Stimulated activated effector memory CD8-positive, alpha-beta T cell treated with anti-CD3 and anti-CD28 coated beads, Interleukin-12 subunit alpha, Interleukin-12 subunit beta, amount 100 ng/mL, for 72 hours (primary cell): ENCODE results near the gene ADCYAP1R1.

Experiments used
- ATAC-seq: fragments of 150-1000 bp; cut with Tn5 transposase; 2 replicates; pipeline ENCODE4 v1.10.0; 2021
- DNase-seq, 2 donors: peaks; one replicate each; pipeline ENCODE4 v3.0.0; 2021 to 2022; ENCODE audit warnings: low spot score in 2 of 2
- H3K27ac Mint-ChIP-seq: one replicate; pipeline ENCODE4 v1.8.0; 2022; ENCODE audit warnings: mild to moderate bottlenecking, mixed read lengths
- H3K36me3 Mint-ChIP-seq: one replicate; pipeline ENCODE4 v1.8.0; 2022; ENCODE audit warnings: mild to moderate bottlenecking, mixed read lengths
- H3K4me1 Mint-ChIP-seq: one replicate; pipeline ENCODE4 v1.8.0; 2022; ENCODE audit warnings: mixed read lengths
- H3K4me3 Mint-ChIP-seq: one replicate; pipeline ENCODE4 v1.8.0; 2022; ENCODE audit warnings: mild to moderate bottlenecking, mixed read lengths
- H3K9me3 Mint-ChIP-seq: one replicate; pipeline ENCODE4 v1.8.0; 2022; ENCODE audit warnings: mixed read lengths

ADCYAP1R1 gene

GRCh38 chr7:31051598-31052486, at the start of gene ADCYAP1R1:
Gene ADCYAP1R1, plus strand, starts transcription at chr7:31052308. Its CDS starts 10,957 bp downstream, at chr7:31063265.
- Mint-ChIP-seq H3K4me3 (no peak within 1 kb of the TSS), H3K9me3 (no peaks in the 10 kb centered on the region), H3K27ac (no peak within 1 kb of the TSS), H3K4me1 (no peaks in the 10 kb centered on the region), H3K36me3 (no peaks in the 10 kb centered on the region)
- no peak for ATAC-seq
- DNase-seq: no peak

GRCh38 chr7:31003097-31003496, 49.0 kb upstream of the ADCYAP1R1 start:
- Mint-ChIP-seq H3K27ac (no peak overlapping the region), H3K36me3 (no peaks in the 10 kb centered on the region), H3K4me1 (no peaks in the 10 kb centered on the region), H3K4me3 (no peak overlapping the region), H3K9me3 (no peaks in the 10 kb centered on the region)
- DNase-seq (no peak), ATAC-seq (no peak)

- no peak overlapping the region for H3K4me3 Mint-ChIP-seq
- no peak for ATAC-seq
- no peaks in the 10 kb centered on the region for H3K9me3 Mint-ChIP-seq
- H3K4me1 Mint-ChIP-seq: no peaks in the 10 kb centered on the region
- DNase-seq: no peak
- no peaks in the 10 kb centered on the region for H3K36me3 Mint-ChIP-seq
- H3K27ac Mint-ChIP-seq: no peak overlapping the region
Measured at GRCh38 chr7:31003721-31004120, 48.4 kb upstream of the ADCYAP1R1 start.

GRCh38 chr7:31004393-31004792, 47.7 kb upstream of the ADCYAP1R1 start:
- Mint-ChIP-seq H3K36me3 (no peaks in the 10 kb centered on the region), H3K4me3 (no peak overlapping the region), H3K27ac (no peak overlapping the region), H3K9me3 (no peaks in the 10 kb centered on the region), H3K4me1 (no peaks in the 10 kb centered on the region)
- DNase-seq (no peak), ATAC-seq (no peak)

- H3K27ac Mint-ChIP-seq: no peak overlapping the region
- no peaks in the 10 kb centered on the region for H3K4me1 Mint-ChIP-seq
- H3K9me3 Mint-ChIP-seq: no peaks in the 10 kb centered on the region
Measured at GRCh38 chr7:31006857-31007256, 45.3 kb upstream of the ADCYAP1R1 start.

GRCh38 chr7:31007634-31008033, 44.5 kb upstream of the ADCYAP1R1 start:
- Mint-ChIP-seq H3K36me3 (no peaks in the 10 kb centered on the region), H3K4me1 (no peaks in the 10 kb centered on the region), H3K27ac (no peak overlapping the region), H3K4me3 (no peak overlapping the region), H3K9me3 (no peaks in the 10 kb centered on the region)
- ATAC-seq (no peak), DNase-seq (no peak)

More at GRCh38 chr7:31006857-31007256, 45.3 kb upstream of the ADCYAP1R1 start:
- Mint-ChIP-seq H3K4me3 (no peak overlapping the region), H3K36me3 (no peaks in the 10 kb centered on the region)
- no peak for DNase-seq
- no peak for ATAC-seq

GRCh38 chr7:31014826-31015225, 37.3 kb upstream of the ADCYAP1R1 start:
- no peak for ATAC-seq

GRCh38 chr7:31017032-31017675, 35.0 kb upstream of the ADCYAP1R1 start:
- Mint-ChIP-seq H3K27ac (no peak overlapping the region), H3K4me3 (no peak overlapping the region), H3K36me3 (no peaks in the 10 kb centered on the region), H3K4me1 (peaks cover 4% of the 10 kb centered on the region), H3K9me3 (no peaks in the 10 kb centered on the region)
- DNase-seq (no peak), ATAC-seq (no peak)

More at GRCh38 chr7:31014826-31015225, 37.3 kb upstream of the ADCYAP1R1 start:
- H3K4me1 Mint-ChIP-seq: peaks cover 3% of the 10 kb centered on the region
- H3K27ac Mint-ChIP-seq: no peak overlapping the region
- no peaks in the 10 kb centered on the region for H3K9me3 Mint-ChIP-seq
- DNase-seq: no peak
- H3K36me3 Mint-ChIP-seq: no peaks in the 10 kb centered on the region
- no peak overlapping the region for H3K4me3 Mint-ChIP-seq

- Mint-ChIP-seq H3K4me3 (no peak overlapping the region), H3K27ac (no peak overlapping the region), H3K36me3 (no peaks in the 10 kb centered on the region), H3K4me1 (peaks cover 7% of the 10 kb centered on the region), H3K9me3 (no peaks in the 10 kb centered on the region)
- ATAC-seq: no peak
- DNase-seq: no peak
Measured at GRCh38 chr7:31017721-31018120, 34.4 kb upstream of the ADCYAP1R1 start.

GRCh38 chr7:31019509-31019908, 32.6 kb upstream of the ADCYAP1R1 start:
- DNase-seq (no peak), ATAC-seq (no peak)
- no peak overlapping the region for H3K27ac Mint-ChIP-seq
- H3K4me3 Mint-ChIP-seq: no peak overlapping the region
- H3K36me3 Mint-ChIP-seq: no peaks in the 10 kb centered on the region
- H3K9me3 Mint-ChIP-seq: peaks cover 4% of the 10 kb centered on the region
- peaks cover 25% of the 10 kb centered on the region for H3K4me1 Mint-ChIP-seq

- ATAC-seq: no peak
- H3K27ac Mint-ChIP-seq: peak overlapping the region; percentile 24
- H3K4me3 Mint-ChIP-seq: no peak overlapping the region
- DNase-seq: no peak
- peaks cover 29% of the 10 kb centered on the region for H3K4me1 Mint-ChIP-seq
- peaks cover 4% of the 10 kb centered on the region for H3K9me3 Mint-ChIP-seq
- no peaks in the 10 kb centered on the region for H3K36me3 Mint-ChIP-seq
Measured at GRCh38 chr7:31020161-31020560, 31.9 kb upstream of the ADCYAP1R1 start.

GRCh38 chr7:31020652-31021051, 31.5 kb upstream of the ADCYAP1R1 start:
- ATAC-seq (no peak), DNase-seq (no peak)
- Mint-ChIP-seq H3K36me3 (no peaks in the 10 kb centered on the region), H3K9me3 (peaks cover 4% of the 10 kb centered on the region), H3K27ac (peak overlapping the region; percentile 24), H3K4me3 (no peak overlapping the region), H3K4me1 (peaks cover 29% of the 10 kb centered on the region)

- Mint-ChIP-seq H3K27ac (no peak overlapping the region), H3K36me3 (no peaks in the 10 kb centered on the region), H3K4me3 (no peak overlapping the region), H3K4me1 (peaks cover 29% of the 10 kb centered on the region), H3K9me3 (peaks cover 4% of the 10 kb centered on the region)
- DNase-seq (no peak), ATAC-seq (no peak)
Measured at GRCh38 chr7:31022117-31022516, 30.0 kb upstream of the ADCYAP1R1 start.

GRCh38 chr7:31022726-31023125, 29.4 kb upstream of the ADCYAP1R1 start:
- Mint-ChIP-seq H3K9me3 (peaks cover 4% of the 10 kb centered on the region), H3K27ac (no peak overlapping the region), H3K4me1 (peaks cover 29% of the 10 kb centered on the region), H3K36me3 (no peaks in the 10 kb centered on the region), H3K4me3 (no peak overlapping the region)
- no peak for DNase-seq
- ATAC-seq: peak; percentile 4

- Mint-ChIP-seq H3K9me3 (peaks cover 4% of the 10 kb centered on the region), H3K36me3 (no peaks in the 10 kb centered on the region), H3K4me1 (peaks cover 29% of the 10 kb centered on the region), H3K27ac (no peak overlapping the region), H3K4me3 (no peak overlapping the region)
- DNase-seq (no peak), ATAC-seq (no peak)
Measured at GRCh38 chr7:31023877-31024276, 28.2 kb upstream of the ADCYAP1R1 start.
